UCSD-AML1 (cell line): ENCODE data around the gene SLC7A14.
"Not testable (repeated sequence)": the region's sequence is repeated elsewhere in the genome, so short reads cannot be mapped to it uniquely, and the experiment has no call there.

Experiments
- DNase-seq: peaks from one replicate; lab custom pipeline; 2025; ENCODE audit not compliant: unreplicated experiment; lab: John Stamatoyannopoulos, UW

Gene SLC7A14

GRCh38 chr3:170594528-170594927 lies 8.7 kb upstream of the SLC7A14 start:
- no peak for DNase-seq

GRCh38 chr3:170593634-170594033 lies 7.8 kb upstream of the SLC7A14 start:
- no peak for DNase-seq

GRCh38 chr3:170589113-170589512 lies 3.2 kb upstream of the SLC7A14 start:
- DNase-seq, result no peak

DNA sequence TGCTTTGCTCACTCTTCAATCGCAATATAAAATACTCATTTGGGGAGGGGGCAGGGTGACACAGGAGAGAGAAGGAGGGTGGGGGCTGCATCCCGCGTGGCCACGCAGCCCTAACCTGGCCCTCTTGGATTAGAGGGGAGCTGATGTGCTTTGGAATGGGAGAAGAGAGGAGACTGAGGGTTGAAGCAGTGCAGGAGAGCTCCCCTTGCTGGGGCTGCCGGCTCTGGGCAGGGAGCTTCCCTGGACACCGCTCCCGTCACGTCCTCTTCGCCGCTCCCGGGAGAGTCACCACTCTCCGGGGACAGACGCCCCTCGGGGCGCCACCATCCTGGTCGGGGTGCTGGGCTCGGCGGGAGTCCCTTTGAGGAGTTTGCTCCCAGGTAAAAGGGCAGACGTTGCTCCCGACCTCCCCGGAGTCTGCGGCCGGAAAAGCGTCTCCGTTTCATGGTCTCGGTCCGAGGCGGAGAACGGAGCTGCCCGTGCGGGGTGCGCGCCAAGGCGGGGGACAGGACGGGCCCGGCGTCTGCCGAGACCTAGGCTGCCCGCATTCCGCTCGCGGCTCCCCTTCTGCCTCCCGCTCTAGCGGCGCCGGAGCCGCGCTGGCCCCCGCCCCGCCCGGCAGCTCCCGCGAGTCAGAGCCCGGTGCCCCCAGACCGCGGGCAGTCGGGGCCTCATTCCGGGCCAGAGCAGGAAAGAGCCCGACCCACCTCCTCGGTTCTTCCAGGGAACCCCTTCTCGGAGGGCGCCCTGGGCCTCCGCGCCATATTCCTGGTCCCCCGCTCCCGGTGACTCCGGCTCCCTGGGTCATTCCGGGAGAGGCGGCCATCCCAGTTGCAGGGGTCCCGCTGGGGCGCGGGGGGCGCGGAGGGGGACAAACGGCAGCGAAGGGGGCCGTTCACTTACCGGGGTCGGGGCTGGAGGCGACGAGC lies 603 bp downstream of the SLC7A14 start:
- no peak for DNase-seq

GRCh38 chr3:170584585-170585007 lies 1.3 kb downstream of the SLC7A14 start:
- DNase-seq, result peak; percentile 41

GRCh38 chr3:170579646-170580045 lies 6.2 kb downstream of the SLC7A14 start:
- DNase-seq, result no peak

GRCh38 chr3:170572665-170573253 lies 13.1 kb downstream of the SLC7A14 start:
- no peak for DNase-seq

GRCh38 chr3:170567598-170567997 lies 18.3 kb downstream of the SLC7A14 start:
- not testable (repeated sequence) for DNase-seq

DNA sequence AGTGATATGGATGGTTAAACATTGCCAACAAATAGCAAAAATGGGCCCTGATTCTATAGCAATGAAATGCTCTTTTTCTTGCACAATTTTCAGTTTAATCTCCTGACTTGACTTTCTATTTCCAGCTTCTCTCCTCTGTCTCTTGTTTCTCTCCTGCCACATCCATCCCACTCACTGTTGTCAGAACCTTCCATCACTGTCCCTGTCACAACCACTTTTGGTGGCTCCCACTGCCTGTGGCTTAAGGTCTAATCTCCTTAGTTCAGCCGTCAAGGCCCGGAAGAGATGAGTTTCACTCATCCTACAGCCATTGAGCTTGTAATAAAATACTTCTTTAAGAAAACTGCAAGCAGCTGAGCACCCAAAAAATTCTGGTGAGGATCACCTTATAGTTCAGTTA lies 19.5 kb downstream of the SLC7A14 start:
- no peak for DNase-seq

- DNase-seq, result no peak
These were observed 20.4 kb downstream of the SLC7A14 start for GRCh38 chr3:170565495-170565894.

- DNase-seq, result no peak
These were observed 21.2 kb downstream of the SLC7A14 start for GRCh38 chr3:170564664-170565063.

- no peak for DNase-seq
These were observed 22.0 kb downstream of the SLC7A14 start for GRCh38 chr3:170563712-170564423.

DNA sequence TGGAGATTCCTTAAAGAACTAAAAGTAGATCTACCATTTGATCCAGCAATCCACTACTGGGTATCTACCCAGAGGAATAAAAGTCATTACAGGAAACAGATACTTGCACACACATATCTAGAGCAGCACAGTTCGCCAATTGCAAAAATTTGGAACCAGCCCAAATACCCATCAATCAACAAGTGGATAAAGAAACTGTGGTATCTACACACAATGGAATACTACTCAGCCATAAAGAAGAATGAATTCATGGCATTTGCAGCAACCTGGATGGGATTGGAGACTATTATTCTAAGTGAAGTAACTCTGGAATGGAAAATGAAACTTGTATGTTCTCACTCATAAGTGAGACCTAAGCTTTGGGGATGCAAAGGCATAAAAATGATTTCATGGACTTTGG lies 23.8 kb downstream of the SLC7A14 start:
- DNase-seq, result no peak

DNA sequence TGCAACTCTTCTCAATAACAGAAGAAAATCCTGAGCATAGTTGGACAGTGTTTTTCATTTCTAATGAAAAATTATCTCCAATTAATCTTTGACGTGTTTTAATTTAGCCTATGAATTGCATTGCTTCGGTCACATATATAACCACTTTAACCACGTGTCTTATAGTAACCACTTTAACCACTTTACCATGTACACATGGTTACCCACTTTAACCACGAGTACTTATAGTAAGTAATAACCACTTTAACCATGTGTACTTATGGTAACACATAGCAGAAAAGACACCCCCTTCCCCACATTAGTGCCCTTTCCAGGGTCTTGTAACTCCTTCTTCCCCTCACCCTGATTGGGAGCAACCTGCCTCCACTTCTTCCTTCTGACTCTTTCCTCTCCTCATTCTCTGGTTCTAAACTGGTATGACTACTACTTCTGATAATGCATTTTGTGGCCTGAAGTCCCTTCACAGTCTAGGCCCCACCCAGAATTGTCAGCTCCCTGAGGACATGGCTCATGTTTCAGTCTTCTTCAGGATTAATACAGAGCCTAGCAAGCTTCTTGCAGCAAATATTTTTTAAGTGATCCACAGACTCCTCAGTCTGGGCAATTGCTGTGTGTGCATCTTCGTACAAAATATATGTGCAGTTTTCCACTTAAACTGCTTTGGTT lies 25.0 kb downstream of the SLC7A14 start:
- DNase-seq, result no peak

- no peak for DNase-seq
These were observed 25.6 kb downstream of the SLC7A14 start for GRCh38 chr3:170560296-170560695.

GRCh38 chr3:170558427-170558826 lies 27.4 kb downstream of the SLC7A14 start:
- DNase-seq, result no peak

DNA sequence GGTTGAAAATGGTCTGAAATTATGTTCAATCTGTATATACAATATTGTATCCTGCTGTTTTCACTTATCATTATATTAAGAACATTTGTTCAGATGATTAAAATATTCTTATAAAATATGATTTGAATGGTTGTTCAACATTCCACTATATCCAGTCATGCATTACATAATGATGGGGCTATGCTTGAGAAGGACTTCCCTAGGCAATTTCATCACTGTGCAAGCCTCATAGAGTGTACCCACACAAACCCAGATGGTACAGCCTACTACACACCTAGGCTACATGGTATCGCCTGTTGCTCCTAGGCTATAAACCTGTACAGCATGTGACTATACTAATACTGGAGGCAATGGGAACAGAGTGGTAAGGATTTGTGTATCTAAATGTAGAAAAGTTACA lies 30.5 kb downstream of the SLC7A14 start:
- DNase-seq, result no peak

GRCh38 chr3:170553788-170554757 lies 31.8 kb downstream of the SLC7A14 start:
- DNase-seq, result no peak

GRCh38 chr3:170551252-170551651 lies 34.6 kb downstream of the SLC7A14 start:
- DNase-seq, result no peak

- DNase-seq, result no peak
These were observed 43.2 kb downstream of the SLC7A14 start for GRCh38 chr3:170542704-170543103.
